Fibroblast of mammary gland (primary cell): ENCODE data around the gene ADRM1.

Source experiments
- DNase-seq: peaks from one replicate; pipeline ENCODE4 v3.0.0-alpha.2; 2010; ENCODE audit warnings: low read depth
- H3K4me3 ChIP-seq: 2 replicates; pipeline ENCODE4 v1.5.1; 2011; ENCODE audit warnings: low read depth, mild to moderate bottlenecking, low read length, moderate library complexity; ENCODE audit not compliant: control insufficient read depth
- CTCF ChIP-seq: conservative IDR thresholded peaks from 2 replicates; pipeline ENCODE4 v1.5.1; 2011; ENCODE audit warnings: low read depth, low read length, inconsistent platforms; ENCODE audit not compliant: control insufficient read depth, insufficient read depth

The ADRM1 gene

GRCh38 chr20:62293111-62293784 is 9.5 kb upstream of the ADRM1 start:
- no peak for TF ChIP-seq CTCF

DNA sequence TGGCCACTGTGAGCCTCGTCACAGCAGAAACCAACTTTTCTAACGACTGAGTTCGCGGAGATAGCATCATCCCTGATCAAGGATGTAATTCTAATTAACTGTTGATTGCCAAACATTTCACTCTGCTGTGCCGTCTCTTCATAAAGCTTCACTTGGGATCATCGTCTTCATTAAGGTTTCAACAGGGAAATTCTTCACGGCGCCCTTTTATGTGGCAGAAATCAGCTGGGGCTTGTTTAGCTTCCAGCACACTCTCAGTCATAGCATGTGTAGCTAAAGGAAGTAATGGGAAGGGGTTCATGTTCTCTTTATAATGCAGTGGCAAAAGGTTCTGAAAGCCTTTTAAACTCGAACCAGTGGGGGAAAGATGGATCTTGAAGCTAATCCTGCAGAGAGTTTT is 8.9 kb upstream of the ADRM1 start:
- DNase-seq = no peak
- no peak for TF ChIP-seq CTCF
- H3K4me3 ChIP-seq = no peak overlapping the region

More at GRCh38 chr20:62293111-62293784, 9.5 kb upstream of the ADRM1 start:
- H3K4me3 ChIP-seq = no peak overlapping the region
- DNase-seq = no peak

- H3K4me3 ChIP-seq = no peak overlapping the region
- no peak for TF ChIP-seq CTCF
- DNase-seq = no peak
Observed at GRCh38 chr20:62294516-62294915, 8.3 kb upstream of the ADRM1 start.

GRCh38 chr20:62296724-62297448 is 5.9 kb upstream of the ADRM1 start:
- DNase-seq = no peak
- H3K4me3 ChIP-seq = no peak overlapping the region
- no peak for TF ChIP-seq CTCF

DNA sequence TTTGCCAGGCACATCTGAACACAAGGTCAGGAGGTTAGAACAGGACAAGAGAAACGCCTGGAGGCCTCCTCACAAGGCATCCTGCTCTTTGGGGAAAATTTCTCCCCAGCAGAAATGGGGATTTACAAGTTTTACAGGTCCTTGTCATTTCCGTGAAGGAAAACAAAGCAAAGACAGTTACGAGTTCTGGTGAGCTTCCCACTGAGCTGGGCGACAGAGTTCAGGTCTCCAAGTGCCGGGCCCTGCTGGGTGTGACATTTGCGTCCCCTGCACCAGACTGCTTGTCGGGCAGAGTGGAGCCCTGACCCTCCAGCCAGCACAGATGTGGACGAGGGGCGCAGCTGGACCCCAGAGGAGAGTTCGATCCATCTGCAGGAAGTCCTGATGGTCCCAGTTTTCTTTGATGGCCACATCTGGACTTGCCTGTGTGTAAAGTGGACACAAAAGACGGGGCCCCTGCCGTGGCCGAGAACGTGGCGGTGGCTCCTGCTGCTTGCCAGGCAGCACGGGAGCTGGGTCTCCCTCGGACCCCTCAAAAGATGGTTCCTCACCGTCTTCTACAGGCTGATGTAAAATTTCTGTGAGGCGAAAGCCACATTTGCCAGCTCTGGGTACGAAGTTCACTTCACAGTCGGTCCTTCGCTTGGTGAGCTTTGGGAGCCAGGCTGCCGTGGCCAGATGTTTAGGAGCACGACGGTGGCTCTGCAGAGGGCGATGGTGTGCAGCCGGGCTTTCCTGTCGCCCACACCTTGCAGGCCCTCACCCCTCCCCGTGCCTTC is 5.2 kb upstream of the ADRM1 start:
- no peak for DNase-seq
- no peak for TF ChIP-seq CTCF
- H3K4me3 ChIP-seq = no peak overlapping the region

- no peak for TF ChIP-seq CTCF
- no peak for DNase-seq
- H3K4me3 ChIP-seq = no peak overlapping the region
Observed at GRCh38 chr20:62298577-62299249, 4.1 kb upstream of the ADRM1 start.
